DOHH2 (cell line): ENCODE measurements around the gene KIF1A.

Source experiments
- EZH2phosphoT487 ChIP-seq: fragments of 200-600 bp; sonication (generic); IDR thresholded peaks from 2 replicates; pipeline ENCODE4 v1.6.1; 2017; ENCODE audit warnings: borderline replicate concordance, mild to moderate bottlenecking, antibody characterized with exemption, low read length, moderate library complexity, mixed read lengths
- TF ChIP-seq, protein P1 (sequence below): fragments of 200-600 bp; sonication (generic); IDR thresholded peaks from one replicate; pipeline ENCODE4 v1.5.1; 2014; ENCODE audit warnings: antibody characterized with exemption, mild to moderate bottlenecking, low read depth, low read length; ENCODE audit not compliant: poor library complexity, severe bottlenecking

DNA sequence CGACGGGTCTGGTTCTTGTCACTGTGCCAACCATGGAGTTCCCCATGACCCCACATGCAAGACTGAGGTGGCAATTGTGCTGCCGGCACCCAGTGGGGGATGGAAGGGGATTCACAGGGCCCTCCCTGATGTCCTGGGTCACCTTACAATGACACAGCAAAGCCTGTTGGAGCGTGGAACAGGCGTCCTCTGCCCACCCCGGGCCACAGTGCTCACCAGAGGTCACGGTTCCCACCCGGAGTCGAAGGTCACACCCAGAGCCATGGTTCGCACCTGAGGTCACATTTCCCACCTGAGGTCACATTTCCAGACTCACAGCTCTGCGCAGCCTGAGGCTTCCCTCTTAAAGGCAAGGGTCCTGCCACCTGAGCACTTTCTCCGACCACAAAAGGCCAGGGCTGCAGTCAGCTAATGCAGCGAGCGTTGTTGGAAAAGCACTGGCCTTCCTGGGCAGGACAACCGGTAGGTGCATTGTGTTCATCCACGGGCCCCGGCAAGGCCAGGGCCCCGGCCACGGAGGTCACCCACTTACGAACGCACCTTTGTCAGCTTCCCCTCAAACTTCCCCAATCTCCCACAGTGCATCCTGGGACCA is 24.0 kb downstream of the KIF1A start:
- TF ChIP-seq, protein P1, sequence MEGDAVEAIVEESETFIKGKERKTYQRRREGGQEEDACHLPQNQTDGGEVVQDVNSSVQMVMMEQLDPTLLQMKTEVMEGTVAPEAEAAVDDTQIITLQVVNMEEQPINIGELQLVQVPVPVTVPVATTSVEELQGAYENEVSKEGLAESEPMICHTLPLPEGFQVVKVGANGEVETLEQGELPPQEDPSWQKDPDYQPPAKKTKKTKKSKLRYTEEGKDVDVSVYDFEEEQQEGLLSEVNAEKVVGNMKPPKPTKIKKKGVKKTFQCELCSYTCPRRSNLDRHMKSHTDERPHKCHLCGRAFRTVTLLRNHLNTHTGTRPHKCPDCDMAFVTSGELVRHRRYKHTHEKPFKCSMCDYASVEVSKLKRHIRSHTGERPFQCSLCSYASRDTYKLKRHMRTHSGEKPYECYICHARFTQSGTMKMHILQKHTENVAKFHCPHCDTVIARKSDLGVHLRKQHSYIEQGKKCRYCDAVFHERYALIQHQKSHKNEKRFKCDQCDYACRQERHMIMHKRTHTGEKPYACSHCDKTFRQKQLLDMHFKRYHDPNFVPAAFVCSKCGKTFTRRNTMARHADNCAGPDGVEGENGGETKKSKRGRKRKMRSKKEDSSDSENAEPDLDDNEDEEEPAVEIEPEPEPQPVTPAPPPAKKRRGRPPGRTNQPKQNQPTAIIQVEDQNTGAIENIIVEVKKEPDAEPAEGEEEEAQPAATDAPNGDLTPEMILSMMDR: no peak
- no peak for TF ChIP-seq EZH2phosphoT487
